T-helper 1 cell treated with Interleukin-12 subunit alpha and Interleukin-12 subunit beta and Interleukin-4 antibody, amounts not matched to agents 30 ng/mL and 1 ng/mL, for 36 hours (primary cell): Measurements from ENCODE around the gene DENND1C. TPM values are rescaled to one million over a fixed set of nuclear protein-coding genes. Genes with fewer than 3 reads are reported as not detected.

Experiments used
- intact Hi-C: fragments of 100-400 bp; cut with micrococcal nuclease; formaldehyde crosslinking; loops from one replicate; pipeline ENCODE4 v1.15.1; 2024
- total RNA-seq: library from RNA; stranded (reverse); gene quantifications from 2 replicates; pipeline ENCODE4 v1.2.3, GENCODE V29; 2022

DENND1C gene
- total RNA-seq, 1 donor from 2014 or later: 116 TPM

DNA sequence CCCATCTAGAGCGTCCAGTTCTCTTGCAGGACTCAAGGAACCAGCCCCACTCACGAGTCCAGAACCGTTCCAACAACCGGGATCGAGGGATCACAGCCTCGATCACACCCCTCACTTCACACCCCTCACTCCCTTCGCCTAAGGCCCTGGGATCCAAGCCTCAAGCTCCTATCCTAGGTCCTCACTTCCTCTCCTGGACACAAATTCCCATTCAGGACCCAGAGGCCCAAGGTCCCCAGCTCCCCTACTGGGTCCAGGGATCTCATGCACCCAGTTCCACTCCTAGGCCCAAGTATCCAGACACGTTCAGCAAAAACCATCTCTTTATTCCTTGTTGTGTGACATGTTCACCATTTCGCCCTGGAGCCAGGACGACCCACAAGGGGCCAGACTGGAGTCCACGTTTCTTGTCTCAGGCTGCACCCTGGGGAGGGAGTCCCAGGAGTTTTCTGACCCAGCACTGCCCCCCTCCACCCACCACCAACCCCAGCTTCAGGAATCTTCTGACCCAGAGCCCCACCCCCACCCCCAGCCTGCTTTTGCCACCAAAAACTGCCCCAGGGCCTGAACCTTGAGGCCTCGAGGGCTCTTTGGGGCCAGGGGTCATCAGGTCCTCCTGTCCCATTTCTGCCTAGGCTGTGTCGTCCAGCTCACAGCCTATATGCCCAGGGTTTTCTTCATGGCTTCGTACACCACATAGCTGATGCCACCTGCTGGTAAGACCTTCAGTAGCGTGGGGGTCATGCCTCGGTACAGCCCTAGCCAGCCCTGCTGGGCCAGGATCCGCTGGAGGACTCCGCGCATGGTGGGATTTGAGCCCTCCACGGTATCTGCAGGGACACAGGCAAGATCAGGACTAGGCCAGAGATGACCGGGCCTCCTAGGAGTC is 55.6 kb downstream of the DENND1C start:
- intact Hi-C loops: loop anchor here (1.0 to 5.0 kb wide), 14 partner anchors 33 to 1954 kb away; partner anchors contain the start of genes CLPP, DENND1C, GPR108 and GTF2F1

DNA sequence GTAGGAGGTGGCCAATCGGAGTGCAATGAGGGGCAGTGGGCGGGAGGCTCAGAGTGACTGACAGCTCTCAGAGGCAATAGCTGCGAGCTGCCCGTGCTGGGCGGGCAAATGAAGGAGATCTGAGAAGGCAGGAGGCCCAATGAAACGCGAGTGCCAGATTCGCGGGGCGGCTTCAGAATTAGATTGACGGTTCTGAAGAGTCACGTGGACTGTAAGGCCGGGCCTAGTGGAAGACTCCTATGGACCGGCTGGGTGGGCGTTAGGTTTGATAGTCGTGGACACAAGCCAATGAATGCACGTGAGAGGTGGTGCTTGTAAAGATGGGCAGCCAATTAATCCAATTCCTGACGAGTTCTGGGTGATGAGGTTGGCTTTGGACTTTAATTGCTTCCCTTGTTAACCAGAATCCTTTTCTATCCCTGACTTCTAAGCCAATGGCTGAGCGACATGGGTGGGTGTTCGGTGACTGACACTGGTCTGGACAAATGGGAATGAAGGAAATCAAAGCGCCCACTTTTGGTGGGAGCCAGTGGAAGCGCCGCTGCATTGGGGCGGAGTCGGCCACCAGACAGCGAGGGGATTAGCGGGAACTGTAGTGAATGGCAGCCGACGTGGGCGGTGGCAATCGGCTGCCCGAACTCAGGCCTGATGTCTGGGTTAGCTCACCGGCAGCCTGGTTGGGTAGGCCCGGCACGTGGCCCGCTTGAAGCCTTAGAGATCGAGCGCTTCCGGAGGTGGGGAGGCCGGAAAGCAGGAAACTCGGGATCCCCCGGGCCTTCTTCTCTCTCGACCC is 56.5 kb downstream of the DENND1C start:
- intact Hi-C loops: loop anchor here (1.0 to 5.0 kb wide), 15 partner anchors 32 to 1953 kb away; partner anchors contain the start of genes CLPP, DENND1C, GPR108 and GTF2F1

DNA sequence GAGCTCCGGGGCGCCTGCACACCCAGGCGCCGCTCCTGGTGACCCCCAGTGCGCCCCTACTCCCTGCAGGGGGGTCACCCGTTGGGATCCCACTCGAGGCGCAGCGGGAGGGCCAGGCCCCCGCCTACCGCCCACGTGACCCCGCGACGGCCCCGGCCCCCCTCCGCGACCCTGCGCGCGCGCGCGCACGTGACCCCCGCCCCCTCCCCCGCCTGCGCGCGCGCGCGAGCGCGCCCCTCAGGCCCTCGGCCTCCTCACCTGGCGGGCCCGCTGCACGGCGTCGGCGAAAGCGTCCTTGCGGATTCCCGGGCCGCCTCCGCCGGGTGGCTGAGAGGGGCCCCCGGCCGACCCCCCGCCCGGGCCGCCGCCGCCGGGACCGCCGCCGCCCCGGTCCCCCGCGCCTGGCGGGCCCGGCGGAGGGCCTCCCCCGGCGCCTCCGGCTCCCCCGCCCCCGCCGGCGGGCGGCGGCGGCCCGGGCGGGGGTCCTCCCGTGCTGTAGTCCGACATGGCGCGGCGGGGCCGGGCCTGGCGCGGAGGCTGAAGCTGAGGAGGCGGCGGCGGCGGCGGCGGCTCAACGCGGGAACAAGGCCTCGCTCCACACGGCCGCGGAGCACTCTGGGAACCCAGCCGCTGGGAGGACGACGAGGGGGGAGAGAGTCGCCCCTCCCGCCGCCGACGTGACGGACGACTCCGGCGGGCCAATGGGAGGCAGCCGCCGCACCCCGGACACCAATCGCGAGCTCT is 57.2 kb downstream of the DENND1C start, which contains the start of gene KHSRP:
Gene KHSRP (minus strand): TSS at position 617 of the 744 bp plus-strand sequence. CDS start 110 bp downstream, at position 507.
- intact Hi-C loops: loop anchor here (1.0 kb wide), 1 partner anchor 144 kb away; no protein-coding TSS in a partner anchor

DNA sequence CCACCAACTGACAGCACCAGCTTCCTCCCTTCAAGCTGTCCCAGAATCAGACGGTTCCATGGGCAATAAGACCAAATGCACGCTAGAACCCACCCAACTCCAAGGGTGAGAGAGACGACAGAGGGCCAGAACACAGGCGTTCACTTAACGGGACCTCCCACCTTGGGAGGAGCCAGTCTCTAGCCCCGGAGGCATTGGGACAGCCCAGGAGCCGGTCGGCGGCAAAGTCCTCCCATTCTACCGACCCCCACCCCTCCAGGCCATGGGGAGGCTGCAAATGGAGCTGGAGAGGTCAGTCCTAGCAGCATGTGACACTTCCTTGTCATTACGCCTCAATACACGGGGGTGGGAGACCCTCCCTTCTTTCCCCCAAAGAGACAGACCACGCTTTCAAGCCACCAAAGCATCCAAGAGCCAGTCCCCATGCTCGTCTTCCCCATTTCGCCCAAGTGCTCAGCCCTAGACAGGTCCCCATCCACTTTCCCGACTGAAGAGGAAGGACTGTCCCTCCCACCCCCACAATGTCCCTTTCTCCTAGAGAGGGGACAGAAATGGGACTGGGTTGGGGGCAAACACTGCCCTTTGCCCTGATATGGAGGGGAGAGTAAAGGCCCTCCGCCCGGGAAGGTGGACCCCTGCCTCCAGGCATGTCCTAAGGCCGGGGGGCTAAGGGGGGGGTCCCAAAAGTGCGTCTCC is 57.9 kb downstream of the DENND1C start:
- intact Hi-C loops: loop anchor here (1.0 kb wide), 1 partner anchor 143 kb away; no protein-coding TSS in a partner anchor

DNA sequence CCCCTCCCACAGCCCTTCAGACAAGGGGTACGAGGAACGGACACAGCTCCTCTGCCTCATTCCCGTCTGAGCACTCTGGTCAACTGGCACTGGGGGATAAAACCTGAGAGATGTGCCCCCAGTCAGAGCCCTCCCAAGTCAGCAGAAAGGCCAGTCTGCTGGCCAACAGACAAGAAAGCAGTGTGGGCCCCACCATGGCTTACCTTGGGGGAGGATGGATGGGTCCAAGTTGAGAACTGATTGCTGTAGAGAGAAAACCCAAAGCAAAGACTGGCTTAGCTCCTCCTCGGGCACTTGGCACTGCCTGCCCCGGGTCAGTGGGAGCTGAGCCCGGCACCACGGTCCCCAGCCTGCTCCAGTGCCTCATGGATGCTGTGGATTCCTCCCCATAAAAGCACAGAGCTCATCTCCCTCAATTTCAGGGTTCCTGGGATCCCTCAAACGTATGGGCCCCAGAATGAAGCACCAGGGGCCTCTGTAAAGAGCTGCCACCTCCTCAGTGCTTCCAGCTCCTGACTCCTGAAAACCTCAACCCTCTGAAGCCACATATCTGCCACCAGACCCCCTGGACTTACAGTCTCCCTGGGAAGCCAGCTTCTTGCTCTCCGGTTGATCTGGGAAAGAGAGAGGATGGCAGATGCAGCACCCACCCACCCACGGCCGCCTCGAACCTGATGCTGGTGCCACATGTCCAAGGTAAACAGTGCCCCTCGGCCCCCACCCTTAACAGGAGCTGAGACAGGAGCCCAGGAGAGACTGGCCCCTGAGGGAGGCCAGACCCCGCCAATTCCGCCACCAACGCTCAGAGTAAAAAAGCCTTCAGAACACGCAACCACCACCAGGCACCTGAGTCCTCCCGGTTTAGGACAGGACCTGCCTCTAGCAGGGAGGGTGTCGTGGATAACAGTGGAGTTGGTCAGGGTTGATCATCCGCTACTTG is 60.2 kb downstream of the DENND1C start:
- intact Hi-C loops: no loop called here

GRCh38 chr19:6418562-6418932 is 63.0 kb downstream of the DENND1C start:
- intact Hi-C loops: no loop called here

GRCh38 chr19:6417713-6418561 is 63.6 kb downstream of the DENND1C start:
- intact Hi-C loops: no loop called here

Other genes starting within 250 kb of the DENND1C start
- 45.6 and 48.0 TPM in 2 replicates for gene MLLT1, start 201.8 kb downstream of the DENND1C start, total RNA-seq
- 0.76 and 0.81 TPM in 2 replicates for gene ACER1, start 148.2 kb downstream of the DENND1C start, total RNA-seq
- gene CLPP, start 120.3 kb downstream of the DENND1C start, total RNA-seq: 133 TPM in 2 replicates
- 31.4 and 31.7 TPM in 2 replicates for gene ALKBH7, start 109.0 kb downstream of the DENND1C start, total RNA-seq
- 1.8 and 1.9 TPM in 2 replicates for gene PSPN, start 105.9 kb downstream of the DENND1C start, total RNA-seq
- gene GTF2F1, start 88.6 kb downstream of the DENND1C start, total RNA-seq: 65.9 and 66.3 TPM in 2 replicates
- gene KHSRP, start 57.0 kb downstream of the DENND1C start, total RNA-seq: 269 and 278 TPM in 2 replicates
- gene SLC25A41, start 48.0 kb downstream of the DENND1C start, total RNA-seq: 0.32 and 0.44 TPM in 2 replicates
- gene SLC25A23, start 22.0 kb downstream of the DENND1C start, total RNA-seq: 23.8 and 25.6 TPM in 2 replicates
- not detected in 2 replicates for gene CRB3, start 17.5 kb downstream of the DENND1C start, total RNA-seq
- 1.5 and 2.4 TPM in 2 replicates for gene TUBB4A, start 20.5 kb upstream of the DENND1C start, total RNA-seq
- gene TNFSF9, start 49.2 kb upstream of the DENND1C start, total RNA-seq: 5.8 TPM in 2 replicates
- gene CD70, start 109.4 kb upstream of the DENND1C start, total RNA-seq: 73.7 and 75.9 TPM in 2 replicates
- 25.8 and 28.0 TPM in 2 replicates for gene TNFSF14, start 188.4 kb upstream of the DENND1C start, total RNA-seq
- gene C3, start 238.9 kb upstream of the DENND1C start, total RNA-seq: 8.3 and 8.9 TPM in 2 replicates